GM19193 (cell line): ENCODE data around the gene ASB18.

Source experiments
- POLR2A ChIP-seq: IDR thresholded peaks from 4 replicates; pipeline ENCODE4 v1.6.1; 2011; ENCODE audit not compliant: insufficient read depth, insufficient read length; ENCODE audit errors: extremely low read depth

The ASB18 gene

DNA sequence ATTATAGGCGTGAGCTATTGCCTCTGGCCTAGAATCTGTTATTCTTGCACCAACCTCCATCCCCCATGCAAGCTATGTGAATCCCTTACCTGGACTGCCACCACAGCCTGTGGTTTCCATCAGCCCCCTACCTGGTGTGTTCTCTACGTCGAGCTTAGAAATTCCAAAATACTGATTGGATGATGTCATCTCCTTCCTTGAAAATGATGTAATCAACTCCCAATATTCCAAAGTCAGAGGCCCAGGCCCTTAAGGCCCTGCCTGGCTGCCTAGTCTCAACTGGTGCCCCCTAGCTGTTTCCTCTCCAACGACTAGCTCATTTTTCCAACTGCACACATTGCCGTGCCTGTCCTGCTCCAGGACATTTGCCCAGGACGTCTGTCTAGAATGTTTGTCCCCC is 54.7 kb downstream of the ASB18 start:
- TF ChIP-seq POLR2A = no peak

DNA sequence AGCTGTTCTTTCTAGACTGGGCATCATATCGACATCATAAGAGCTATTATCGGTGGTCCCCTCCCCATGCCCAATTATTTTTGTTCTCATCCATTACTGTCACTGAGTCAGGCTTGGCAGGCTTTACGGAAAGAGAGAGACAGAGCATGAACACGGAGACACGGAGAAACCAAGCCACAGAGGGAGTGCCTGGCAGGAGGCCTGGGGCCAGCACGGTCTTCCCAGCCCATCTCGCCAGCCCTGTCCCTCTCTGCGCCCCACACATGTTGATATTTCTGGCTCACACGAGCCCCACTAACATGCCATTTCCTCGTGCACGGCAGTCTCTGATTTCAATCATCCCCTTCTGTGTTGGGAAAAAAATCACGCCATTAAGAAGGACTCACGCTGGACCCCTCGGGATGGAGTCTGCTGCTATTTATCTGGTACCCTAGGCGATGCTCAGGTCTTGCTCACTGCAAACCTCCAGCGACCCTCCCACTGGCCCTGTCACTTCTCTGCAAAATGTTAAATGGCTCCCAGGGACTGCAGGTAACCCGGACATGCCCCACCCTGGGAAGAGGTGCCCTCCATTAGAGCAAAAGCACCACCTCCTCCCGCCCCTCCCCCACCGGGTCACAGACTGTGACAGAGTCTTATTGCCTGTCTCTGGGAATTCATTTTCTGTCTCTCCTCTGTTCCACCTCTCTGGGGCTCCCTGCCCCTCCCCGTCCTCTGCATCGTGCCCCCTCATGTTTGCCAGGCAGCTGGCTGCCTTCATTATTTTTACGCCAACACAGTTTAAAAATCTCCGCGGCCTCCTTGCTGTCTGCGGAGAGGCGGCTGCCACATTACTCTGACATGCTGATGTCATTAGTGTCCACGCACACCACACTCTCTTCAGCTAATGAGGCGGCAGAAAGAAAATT is 55.9 kb downstream of the ASB18 start:
- no peak for TF ChIP-seq POLR2A

DNA sequence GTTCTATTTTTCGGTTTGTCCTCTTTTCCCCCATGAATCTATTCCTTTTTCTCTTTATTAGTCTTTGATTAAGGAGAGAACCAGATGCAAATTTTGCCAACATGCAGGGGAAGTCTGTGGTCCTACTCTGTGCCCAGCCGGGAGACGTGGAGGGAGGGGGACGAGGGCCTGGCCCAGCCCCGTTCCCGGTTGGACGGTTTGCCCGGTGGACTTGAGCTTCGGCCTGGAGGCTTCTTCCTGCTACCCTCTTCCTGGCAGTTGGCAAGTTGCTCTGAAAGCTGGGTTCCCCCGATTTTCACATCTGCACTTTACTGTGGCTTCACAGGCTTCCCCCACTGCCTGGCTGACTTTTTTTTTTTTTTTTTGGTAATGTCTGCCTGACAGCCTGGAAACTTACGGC is 56.7 kb downstream of the ASB18 start:
- TF ChIP-seq POLR2A = no peak

DNA sequence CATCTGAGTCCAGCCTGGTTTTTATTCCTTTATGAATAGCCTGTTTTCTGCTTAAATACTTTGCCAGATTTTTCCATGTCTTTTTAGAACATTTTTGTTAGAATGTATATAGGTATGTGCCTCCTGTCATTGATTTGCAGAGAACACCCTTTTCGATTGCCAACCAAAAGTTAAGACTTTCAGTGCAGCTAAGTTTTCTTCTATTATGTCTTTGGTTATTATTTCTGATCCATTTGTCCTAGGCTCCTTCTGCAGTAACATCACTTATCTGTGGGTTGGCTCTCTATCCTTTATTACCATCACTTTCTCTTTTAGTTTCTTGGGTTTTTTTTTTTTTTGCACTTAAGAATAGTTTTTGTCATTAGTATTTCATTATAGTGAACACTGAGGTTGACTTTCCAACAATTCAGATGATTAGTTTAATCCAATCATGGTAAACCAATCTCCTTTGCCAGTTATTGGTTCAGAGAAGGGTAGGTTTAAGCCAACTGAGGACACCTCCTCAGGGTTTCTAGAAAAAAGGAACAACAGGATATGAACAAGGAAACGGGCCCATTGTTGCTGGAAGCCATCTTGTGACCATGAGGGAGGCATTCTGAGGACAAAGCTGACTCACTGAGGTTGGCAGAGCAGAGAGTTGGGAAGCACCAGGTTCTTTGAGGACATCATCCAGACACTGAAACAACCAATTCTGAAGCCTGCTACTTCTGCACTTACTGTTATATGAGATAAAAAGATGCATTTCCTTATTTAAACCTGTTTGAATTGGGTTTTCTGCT is 58.1 kb downstream of the ASB18 start:
- no peak for TF ChIP-seq POLR2A

DNA sequence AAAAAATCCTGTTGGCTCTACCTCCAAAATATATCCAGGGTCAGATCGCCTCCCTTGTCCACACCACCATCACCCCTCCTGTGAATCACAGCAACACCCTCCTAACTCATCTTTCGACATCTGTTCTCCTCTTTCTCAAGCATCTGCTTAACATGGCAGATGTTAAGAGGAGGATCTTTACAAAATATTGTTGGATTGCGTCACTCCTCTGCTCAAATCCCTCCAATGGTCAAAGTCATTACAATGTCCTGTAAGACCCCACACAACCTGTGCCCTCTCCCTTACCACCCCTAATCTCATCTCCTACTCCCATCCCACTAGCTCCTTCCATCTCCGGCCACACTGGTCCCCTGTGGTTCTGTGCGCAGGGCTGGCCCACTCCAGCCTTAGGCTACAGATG is 59.3 kb downstream of the ASB18 start:
- TF ChIP-seq POLR2A = no peak

DNA sequence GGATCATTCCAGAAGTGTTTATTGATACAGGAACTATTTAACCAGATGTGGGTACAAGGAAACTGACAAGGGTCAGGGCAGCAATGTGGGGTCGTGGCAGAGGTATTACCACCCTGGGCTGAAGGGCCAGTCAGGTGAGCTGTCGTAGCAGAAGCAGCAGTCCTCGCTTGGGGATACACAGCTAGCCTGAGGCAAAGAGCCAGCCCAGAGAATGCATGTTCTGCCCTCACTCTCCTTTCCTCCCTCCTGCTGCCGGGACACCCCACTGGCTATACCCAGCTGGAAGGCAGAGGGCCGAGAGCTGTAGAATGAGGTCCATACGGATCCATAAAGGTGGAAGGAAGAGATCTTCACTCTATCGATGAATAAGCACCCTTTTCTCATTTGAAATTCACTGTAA is 63.8 kb downstream of the ASB18 start:
- no peak for TF ChIP-seq POLR2A

DNA sequence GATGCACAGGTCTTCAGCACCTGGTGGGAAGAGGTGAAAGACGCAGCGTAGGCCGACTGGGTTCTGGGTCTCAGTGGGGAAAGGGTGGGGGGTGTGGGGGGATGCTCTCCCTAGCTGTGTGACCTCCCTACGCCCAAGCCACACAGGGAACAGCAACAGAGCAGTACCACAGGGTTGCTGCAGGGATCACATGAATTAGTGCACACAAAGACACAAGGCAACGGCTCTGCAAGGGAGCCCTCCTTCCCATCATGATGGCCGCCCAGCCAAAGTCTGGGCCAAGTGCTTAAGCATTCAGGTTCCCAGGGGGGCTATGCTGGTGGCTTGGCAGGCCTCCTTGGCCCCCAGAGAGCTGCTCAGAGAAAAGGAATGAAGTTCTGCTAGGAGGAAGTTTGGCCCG is 67.8 kb downstream of the ASB18 start:
- TF ChIP-seq POLR2A = no peak

DNA sequence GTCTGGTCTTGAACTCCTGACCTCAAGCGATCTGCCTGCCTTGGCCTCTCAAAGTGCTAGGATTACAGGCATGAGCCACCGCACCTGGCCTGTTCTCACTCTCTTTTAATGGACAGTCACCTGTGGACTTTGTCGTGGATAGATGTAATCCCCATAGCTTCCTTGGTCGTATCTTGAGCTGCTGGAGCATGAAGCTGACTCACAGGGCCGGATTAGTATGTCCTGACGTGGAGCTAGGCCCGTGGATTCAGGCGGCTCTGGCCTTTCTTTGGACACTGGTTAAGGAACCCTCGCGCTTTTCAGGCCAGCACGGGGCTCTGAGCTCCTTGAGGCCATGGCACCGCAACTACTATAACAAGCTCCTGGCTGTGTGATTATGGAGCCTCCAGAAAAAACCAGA is 68.5 kb downstream of the ASB18 start:
- no peak for TF ChIP-seq POLR2A

DNA sequence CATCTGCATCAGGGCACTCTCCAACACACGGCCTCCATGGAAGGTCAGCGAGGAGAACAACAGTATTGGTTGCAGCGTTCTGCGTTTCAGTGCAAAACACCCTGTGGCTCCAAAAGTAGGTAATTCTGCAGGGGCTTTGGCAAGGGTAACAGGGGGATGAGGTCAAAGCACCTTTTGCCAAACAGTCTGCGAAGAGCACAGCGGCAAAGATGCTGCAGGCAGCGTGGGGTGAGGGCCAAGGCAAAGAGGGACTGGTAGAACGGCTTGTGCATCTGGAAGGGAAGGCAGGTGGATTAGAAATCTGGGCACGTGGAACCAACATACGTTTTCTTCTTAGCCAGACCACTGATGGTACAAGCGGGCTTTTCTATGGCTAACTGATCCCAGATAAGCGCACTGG is 69.4 kb downstream of the ASB18 start:
- no peak for TF ChIP-seq POLR2A

DNA sequence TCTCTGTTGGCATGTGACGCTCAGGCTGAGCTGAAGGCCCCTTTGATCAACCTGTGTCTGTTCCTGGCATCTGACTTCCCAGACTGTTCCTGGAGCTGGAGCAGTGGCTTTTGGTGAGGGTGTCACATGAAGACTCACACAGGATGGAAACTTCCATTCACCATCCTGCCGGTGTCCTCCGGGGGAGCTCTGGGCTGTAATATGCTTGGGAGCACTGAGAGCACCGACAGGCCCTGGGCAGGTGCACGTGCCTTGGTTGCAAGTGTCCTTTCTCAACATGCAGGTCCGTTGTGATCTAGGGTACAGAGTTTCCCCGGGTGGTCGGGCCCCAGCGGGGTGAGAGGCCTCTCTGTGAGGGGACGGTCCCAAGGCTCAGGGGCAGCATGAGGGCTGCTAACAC is 71.2 kb downstream of the ASB18 start:
- no peak for TF ChIP-seq POLR2A

DNA sequence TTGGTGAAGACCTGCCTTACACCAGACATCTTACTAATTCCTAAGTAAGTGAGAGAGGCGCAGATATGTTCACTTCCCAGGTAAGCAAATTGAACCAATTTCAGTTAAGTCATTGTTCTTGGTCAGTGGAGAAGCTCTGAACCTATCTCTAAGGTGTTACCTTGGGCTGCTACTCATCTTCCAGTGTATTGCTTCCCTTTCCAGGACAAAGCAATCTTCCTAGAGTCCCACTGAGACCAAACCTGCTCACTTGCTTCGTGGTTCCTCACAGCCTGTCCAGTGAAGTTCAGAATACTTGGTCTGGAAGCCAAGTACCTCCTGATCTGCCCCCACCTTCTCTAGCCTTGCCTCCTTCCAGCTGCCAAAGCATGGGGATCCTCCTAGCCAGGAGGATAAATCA is 73.5 kb downstream of the ASB18 start:
- no peak for TF ChIP-seq POLR2A

DNA sequence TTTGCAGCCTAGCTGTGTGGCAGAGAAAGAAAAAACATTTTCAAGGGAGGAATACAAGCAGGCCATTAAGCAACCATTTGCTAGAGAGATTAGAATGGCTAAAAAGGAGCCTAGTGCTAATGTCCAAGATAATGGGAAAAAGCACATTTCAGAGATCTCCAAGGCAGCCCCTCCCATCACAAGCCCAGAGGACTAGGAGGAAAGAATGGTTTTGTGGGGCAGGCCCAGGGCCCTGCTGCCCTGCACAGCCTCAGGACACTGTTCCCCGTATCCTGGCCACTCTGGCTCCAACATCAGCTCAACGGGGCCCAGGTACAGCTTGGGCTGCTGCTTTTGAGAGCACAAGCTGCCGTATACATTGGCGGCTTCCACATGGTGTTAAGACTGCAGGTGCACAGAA is 79.5 kb downstream of the ASB18 start:
- no peak for TF ChIP-seq POLR2A

DNA sequence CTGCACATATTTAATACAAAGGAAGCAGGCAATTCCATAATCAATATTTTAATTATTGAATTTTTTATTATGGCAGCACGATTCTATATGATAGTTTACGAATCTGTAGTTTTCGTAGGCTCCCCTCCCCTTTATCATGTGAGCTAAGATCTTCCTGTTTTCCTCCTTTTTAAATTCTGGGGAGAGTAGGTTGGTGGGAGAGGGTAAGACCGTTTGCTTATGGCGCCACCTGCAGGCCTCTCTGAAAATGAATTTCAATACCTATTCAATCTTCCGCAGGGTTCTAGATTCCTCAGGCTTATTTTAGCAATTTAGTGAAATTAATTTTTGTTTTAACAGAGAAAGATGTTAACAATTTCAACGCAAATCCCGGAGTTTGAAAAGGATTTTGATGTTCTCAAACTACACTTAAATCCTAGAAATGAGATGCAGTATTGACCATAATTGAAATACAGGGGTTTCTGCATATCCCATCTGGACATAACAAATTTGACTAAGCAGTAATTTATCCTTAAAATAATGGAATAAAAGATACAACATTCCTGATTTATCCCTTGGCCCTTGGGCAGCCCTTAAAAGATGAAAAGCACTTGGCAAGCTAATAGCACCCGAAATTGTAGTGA is 83.3 kb downstream of the ASB18 start:
- TF ChIP-seq POLR2A = no peak

DNA sequence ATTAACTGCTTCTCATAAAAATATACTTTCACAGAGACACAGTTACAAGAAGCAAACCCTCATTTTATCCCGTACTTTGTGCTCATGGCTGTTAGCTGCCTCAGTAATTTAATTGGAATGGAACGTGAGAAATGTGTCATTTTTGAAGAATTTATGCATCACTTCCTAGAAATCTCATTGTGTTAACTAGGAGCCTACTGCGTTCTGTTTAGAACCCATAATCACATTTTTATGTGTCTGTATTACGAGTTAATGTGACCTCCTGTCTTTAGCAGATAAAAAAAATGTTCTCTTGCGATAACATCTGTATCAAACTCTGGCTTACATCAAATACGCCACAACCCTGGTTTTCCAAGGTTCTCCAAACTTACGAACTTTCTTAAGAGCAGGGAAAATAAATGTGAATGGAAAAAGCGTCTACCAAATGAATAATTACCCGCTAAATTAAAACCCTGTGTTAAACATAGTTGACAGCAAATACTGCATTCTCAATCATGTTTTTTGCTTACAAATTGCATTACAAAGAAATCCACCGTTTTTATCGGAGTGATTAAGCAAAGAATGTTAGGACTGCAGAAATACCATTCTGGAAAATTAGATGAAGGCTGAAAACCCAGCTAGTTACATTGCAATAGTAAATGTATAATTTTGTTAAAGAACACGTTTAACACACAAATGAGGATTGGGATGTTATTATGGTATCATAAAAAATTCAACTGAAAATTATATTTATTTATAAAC is 84.0 kb downstream of the ASB18 start:
- no peak for TF ChIP-seq POLR2A
